ENCODE measurements around the gene SNAPC4. TPM values are rescaled to one million over a fixed set of nuclear protein-coding genes. Genes with fewer than 3 reads are reported as not detected.
A peak's percentile ranks its signal among the peaks of the same experiment; 100 is the strongest.
"Not testable (repeated sequence)": the region's sequence is repeated elsewhere in the genome, so short reads cannot be mapped to it uniquely, and the experiment has no call there.

SNAPC4 gene
- total RNA-seq, 1 donor from 2014 or later: 15.7 TPM

- Mint-ChIP-seq H3K4me3 (peak within 1 kb of the TSS; percentile 94), H3K36me3 (peaks cover 3% of the 10 kb centered on the region)
These were observed 10.7 kb upstream of the SNAPC4 start, which contains the start of the genes ENTR1 and PMPCA for GRCh38 chr9:136410500-136411287. TSS of gene ENTR1 (minus strand) at chr9:136410614. CDS start at chr9:136410397, 217 bp downstream. TSS of gene PMPCA (plus strand) at chr9:136410658. CDS start at chr9:136410669, 11 bp downstream.

DNA sequence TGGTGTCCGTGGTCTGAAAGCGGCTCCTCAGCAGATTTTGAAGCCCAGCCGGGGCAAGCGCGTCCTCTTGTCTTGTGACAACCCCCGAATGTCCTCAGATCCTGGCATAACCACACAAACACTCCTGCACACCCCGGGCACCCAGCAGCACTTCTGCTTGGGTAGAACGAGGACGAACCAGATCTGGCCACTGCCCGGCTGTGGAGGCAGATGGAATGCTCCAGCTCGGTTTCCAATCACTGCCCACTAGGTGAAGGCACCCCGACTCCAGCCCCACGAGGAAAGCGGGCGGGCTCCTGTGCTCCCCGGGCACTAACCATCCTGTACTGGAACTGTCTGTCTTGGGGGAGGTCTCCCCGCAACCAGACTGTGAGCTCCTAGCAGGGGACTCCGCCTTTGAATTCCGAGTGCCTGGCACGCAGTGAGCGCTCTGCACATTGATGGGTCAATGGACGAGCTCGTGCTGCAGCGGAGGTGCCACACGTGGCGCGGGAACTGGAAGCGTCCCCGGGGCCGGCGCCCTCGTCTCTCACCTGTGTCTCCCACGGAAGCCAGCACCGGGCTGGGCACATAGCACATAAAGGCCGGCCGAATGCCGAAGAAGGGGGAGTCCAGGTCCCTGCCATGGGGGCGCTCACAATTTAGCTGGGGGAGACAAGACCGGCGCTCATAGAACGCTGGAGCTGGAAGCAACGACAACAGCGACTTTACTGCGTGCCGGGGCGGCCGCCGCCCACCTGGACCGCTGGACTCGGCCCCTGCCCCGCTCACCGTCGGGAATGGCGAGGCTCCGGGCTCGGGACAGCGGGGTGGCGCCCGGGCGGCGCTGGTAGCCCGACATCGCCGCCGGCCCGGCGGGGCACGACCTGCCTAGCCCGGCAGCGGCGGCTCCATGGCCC lies 9.8 kb upstream of the SNAPC4 start:
- Mint-ChIP-seq H3K9me3 (no peaks in the 10 kb centered on the region), H3K36me3 (peaks cover 3% of the 10 kb centered on the region), H3K27ac (peak overlapping the region; percentile 86), H3K4me1 (ENCODE audit: unreplicated experiment) (peaks cover 19% of the 10 kb centered on the region), H3K27me3 (no peaks in the 10 kb centered on the region), H3K4me3 (peak overlapping the region; percentile 94)
- DNase-seq (ENCODE audit: extremely low spot score, unreplicated experiment): no peak
- TF ChIP-seq CTCF (conservative IDR thresholded peaks at IDR 0.05): no peak

More at GRCh38 chr9:136410500-136411287, 10.7 kb upstream of the SNAPC4 start, which contains the start of the genes ENTR1 and PMPCA:
- Mint-ChIP-seq H3K9me3 (no peaks in the 10 kb centered on the region), H3K27me3 (no peaks in the 10 kb centered on the region), H3K27ac (peak within 1 kb of the TSS; percentile 92), H3K4me1 (ENCODE audit: unreplicated experiment) (peaks cover 19% of the 10 kb centered on the region)
- no peak for TF ChIP-seq CTCF (conservative IDR thresholded peaks at IDR 0.05)
- peak; percentile 93 for DNase-seq (ENCODE audit: extremely low spot score, unreplicated experiment)

- no peak for TF ChIP-seq CTCF (conservative IDR thresholded peaks at IDR 0.05)
- Mint-ChIP-seq H3K27me3 (no peaks in the 10 kb centered on the region), H3K36me3 (no peaks in the 10 kb centered on the region), H3K4me1 (ENCODE audit: unreplicated experiment) (peaks cover 19% of the 10 kb centered on the region), H3K9me3 (no peaks in the 10 kb centered on the region), H3K4me3 (peak overlapping the region; percentile 71), H3K27ac (no peak overlapping the region)
- no peak for DNase-seq (ENCODE audit: extremely low spot score, unreplicated experiment)
These were observed 7.9 kb upstream of the SNAPC4 start for GRCh38 chr9:136407911-136408310.

- not testable (repeated sequence) for H3K4me3 Mint-ChIP-seq; H3K27me3 Mint-ChIP-seq; DNase-seq (ENCODE audit: extremely low spot score, unreplicated experiment); H3K27ac Mint-ChIP-seq; H3K9me3 Mint-ChIP-seq; H3K36me3 Mint-ChIP-seq
- peaks cover 18% of the 10 kb centered on the region for H3K4me1 Mint-ChIP-seq (ENCODE audit: unreplicated experiment)
These were observed 7.1 kb upstream of the SNAPC4 start for GRCh38 chr9:136407061-136407460.

DNA sequence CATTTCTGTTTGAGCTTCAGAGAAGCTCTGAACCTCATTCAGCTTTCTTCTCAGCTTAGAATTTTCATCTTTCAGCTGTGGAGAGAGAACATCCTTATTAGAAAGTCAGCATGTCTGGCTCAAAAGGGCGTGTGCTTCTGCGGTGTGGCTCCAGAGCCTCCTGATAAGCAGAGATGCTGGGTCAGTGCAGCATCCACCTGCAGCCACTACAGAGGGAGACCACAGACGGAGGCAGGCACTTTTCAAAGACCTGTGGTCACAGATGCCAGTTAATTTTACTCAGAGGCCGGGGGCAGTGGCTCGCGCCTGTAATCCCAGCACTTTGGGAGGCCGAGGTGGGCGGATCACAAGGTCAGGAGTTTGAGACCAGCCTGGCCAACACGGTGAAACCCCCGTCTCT lies 5.9 kb upstream of the SNAPC4 start:
- H3K27me3 Mint-ChIP-seq; DNase-seq (ENCODE audit: extremely low spot score, unreplicated experiment); H3K27ac Mint-ChIP-seq; H3K9me3 Mint-ChIP-seq; H3K4me3 Mint-ChIP-seq; H3K36me3 Mint-ChIP-seq; H3K4me1 Mint-ChIP-seq (ENCODE audit: unreplicated experiment): not testable (repeated sequence)

DNA sequence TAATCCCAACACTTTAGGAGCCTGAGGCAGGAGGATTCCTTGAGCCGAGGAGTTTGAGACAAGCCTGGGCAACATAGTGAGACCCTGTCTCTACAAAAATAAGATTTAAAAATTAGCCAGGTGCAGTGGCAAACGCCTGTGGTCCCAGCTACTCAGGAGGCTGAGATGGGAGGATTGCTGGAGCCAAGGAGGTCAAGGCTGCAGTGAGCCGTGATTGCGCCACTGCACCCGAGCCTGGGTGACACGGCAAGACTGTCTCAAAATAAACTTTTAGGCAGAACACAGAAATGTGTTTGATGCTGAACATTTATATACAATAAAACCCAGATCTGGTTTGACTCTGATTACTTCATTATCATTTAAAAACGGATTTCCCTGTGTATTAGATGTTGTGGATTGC lies 5.5 kb upstream of the SNAPC4 start:
- TF ChIP-seq CTCF (conservative IDR thresholded peaks at IDR 0.05): no peak
- Mint-ChIP-seq H3K4me1 (ENCODE audit: unreplicated experiment) (peaks cover 10% of the 10 kb centered on the region), H3K27ac (no peak overlapping the region), H3K27me3 (no peaks in the 10 kb centered on the region), H3K9me3 (no peaks in the 10 kb centered on the region), H3K36me3 (no peaks in the 10 kb centered on the region), H3K4me3 (no peak overlapping the region)
- no peak for DNase-seq (ENCODE audit: extremely low spot score, unreplicated experiment)
